Measurements from ENCODE around the gene UGT3A1. TPM values are rescaled to one million over a fixed set of nuclear protein-coding genes. Genes with fewer than 3 reads are reported as not detected.
"Not testable (repeated sequence)": the region's sequence is repeated elsewhere in the genome, so short reads cannot be mapped to it uniquely, and the experiment has no call there.

UGT3A1 gene
- total and polyA plus RNA-seq, 2 of the 13 experiments (the other 11 are each of a cell fraction or from before 2014, with no cell fraction given) = not detected

GRCh38 chr5:35979715-35980114 is 11.5 kb downstream of the UGT3A1 start:
- in situ Hi-C loops (cut with HindIII; ENCODE audit: extremely low pct_ligation_motif_present, low pct_unique_long_range_greater_than_20kb) = no loop called here
- no peak overlapping the region for H3K27ac ChIP-seq (ENCODE audit: extremely low read length, insufficient read depth, low read length)
- FAIRE-seq = no peak
- no peak for ATAC-seq
- ChIA-PET CTCF (ENCODE audit: low intra/inter-chr PET ratio, low total read pairs) (no interaction called here), POLR2A (no interaction called here)
- intact Hi-C loops (cut with micrococcal nuclease; ENCODE audit: unreplicated experiment) = no loop called here
- DNase-seq (ENCODE audit: low spot score) = no peak
- H3K4me2 ChIP-seq (ENCODE audit: low read depth, low read length) = no peak overlapping the region
- H4K20me1 ChIP-seq (ENCODE audit: insufficient read depth, low read length) = no peaks in the 10 kb centered on the region
- no peak overlapping the region for H3K9ac ChIP-seq (ENCODE audit: insufficient read depth, low read depth, low read length)
- H3K9me3 ChIP-seq (ENCODE audit: low read length) = peaks cover 21% of the 10 kb centered on the region
- no peak overlapping the region for H2AFZ ChIP-seq (ENCODE audit: low read length)
- no peaks in the 10 kb centered on the region for H3K79me2 ChIP-seq (ENCODE audit: insufficient read depth, low read length)
- H3K36me3 ChIP-seq (replicated peaks in 1 of 2; ENCODE audit: control insufficient read depth in 1 of 2, insufficient read depth in 2 of 2, low read length in 2 of 2) = no peaks in the 10 kb centered on the region
- no peaks in the 10 kb centered on the region for H3K4me1 ChIP-seq (ENCODE audit: insufficient read depth, low read length)
- BruUV-seq (replicated peaks) = no TSS peak
- H3K27me3 ChIP-seq (ENCODE audit: control insufficient read depth in 1 of 2, insufficient read depth in 2 of 2, low read length in 2 of 2) = no peaks in the 10 kb centered on the region
- TF ChIP-seq ZBTB20 (CRISPR knock-in tag; IDR thresholded peaks at IDR 0.05; ENCODE audit: borderline replicate concordance, low read depth) = no peak
- TF ChIP-seq FOXM1 (CRISPR knock-in tag; IDR thresholded peaks at IDR 0.05) = no peak
- TF ChIP-seq ZNF142 (CRISPR knock-in tag; IDR thresholded peaks at IDR 0.05) = no peak
- TF ChIP-seq ZFP1 (CRISPR knock-in tag; IDR thresholded peaks at IDR 0.05) = no peak
- TF ChIP-seq ZNF7 (CRISPR knock-in tag; IDR thresholded peaks at IDR 0.05) = no peak
- TF ChIP-seq ZFP82 (CRISPR knock-in tag; IDR thresholded peaks at IDR 0.05; ENCODE audit: borderline replicate concordance) = no peak
- TF ChIP-seq ZNF484 (CRISPR knock-in tag; IDR thresholded peaks at IDR 0.05; ENCODE audit: borderline replicate concordance, low read depth) = no peak
- no peak for TF ChIP-seq SAFB2 (CRISPR knock-in tag; IDR thresholded peaks at IDR 0.05; ENCODE audit: borderline replicate concordance, low read depth)
- no peak for TF ChIP-seq ZNF777 (CRISPR knock-in tag; IDR thresholded peaks at IDR 0.05)
- TF ChIP-seq ZNF431 (CRISPR knock-in tag; IDR thresholded peaks at IDR 0.05; ENCODE audit: borderline replicate concordance, low read depth) = no peak
- TF ChIP-seq FOXC1 (CRISPR knock-in tag; IDR thresholded peaks at IDR 0.05; ENCODE audit: borderline replicate concordance) = no peak
- TF ChIP-seq ZNF383 (CRISPR knock-in tag; IDR thresholded peaks at IDR 0.05; ENCODE audit: borderline replicate concordance) = no peak
- H3K4me3 ChIP-seq (replicated peaks in 1 of 3; ENCODE audit: insufficient read depth in 1 of 3, low read depth in 2 of 3, low read length in 3 of 3) = no peak overlapping the region

GRCh38 chr5:35976859-35977258 is 14.3 kb downstream of the UGT3A1 start:
- BruUV-seq (replicated peaks); H3K9me3 ChIP-seq (ENCODE audit: low read length); in situ Hi-C loops (cut with HindIII; ENCODE audit: extremely low pct_ligation_motif_present, low pct_unique_long_range_greater_than_20kb); POLR2A ChIA-PET; intact Hi-C loops (cut with micrococcal nuclease; ENCODE audit: unreplicated experiment); H3K79me2 ChIP-seq (ENCODE audit: insufficient read depth, low read length); H3K4me1 ChIP-seq (ENCODE audit: insufficient read depth, low read length); H3K4me3 ChIP-seq (replicated peaks in 1 of 3; ENCODE audit: insufficient read depth in 1 of 3, low read depth in 2 of 3, low read length in 3 of 3); FAIRE-seq; H3K9ac ChIP-seq (ENCODE audit: insufficient read depth, low read depth, low read length); H2AFZ ChIP-seq (ENCODE audit: low read length); H3K4me2 ChIP-seq (ENCODE audit: low read depth, low read length); ATAC-seq; DNase-seq (ENCODE audit: low spot score); H4K20me1 ChIP-seq (ENCODE audit: insufficient read depth, low read length); H3K27me3 ChIP-seq (ENCODE audit: control insufficient read depth in 1 of 2, insufficient read depth in 2 of 2, low read length in 2 of 2); H3K36me3 ChIP-seq (replicated peaks in 1 of 2; ENCODE audit: control insufficient read depth in 1 of 2, insufficient read depth in 2 of 2, low read length in 2 of 2); H3K27ac ChIP-seq (ENCODE audit: extremely low read length, insufficient read depth, low read length); CTCF ChIA-PET (ENCODE audit: low intra/inter-chr PET ratio, low total read pairs): not testable (repeated sequence)
- under 1% methylated on average over 3 of the region's 3 CpGs for WGBS (ENCODE audit: low lambda C conversion rate)
